Transverse colon (tissue), 4 donors: Measurements from ENCODE around the gene TMEM178B. TPM values are rescaled to one million over a fixed set of nuclear protein-coding genes. Genes with fewer than 3 reads are reported as not detected.

Experiments
- DNase-seq: peaks from one replicate; pipeline ENCODE4 v3.0.0-alpha.2; 2019
- H3K27ac ChIP-seq, 4 donors: fragments of 200-600 bp; sonication (generic); 2 replicates each; pipeline ENCODE4 v1.5.1; 2016 to 2018; ENCODE audit warnings: inconsistent platforms in 4 of 4
- H3K27me3 ChIP-seq: fragments of 200-600 bp; sonication (generic); 2 replicates; pipeline ENCODE4 v1.5.1; 2017; ENCODE audit warnings: inconsistent platforms
- H3K36me3 ChIP-seq, 4 donors: fragments of 200-600 bp; sonication (generic); 2 replicates each; pipeline ENCODE4 v1.5.1; 2017 to 2019; ENCODE audit warnings: inconsistent platforms in 4 of 4
- H3K4me1 ChIP-seq, 4 donors: fragments of 200-600 bp; sonication (generic); 2 replicates each; pipeline ENCODE4 v1.5.1; 2017 to 2020; ENCODE audit warnings: inconsistent platforms in 4 of 4
- H3K4me3 ChIP-seq, 4 donors: fragments of 200-600 bp; sonication (generic); 1 replicate in 1 of 4; 2 replicates in 3 of 4; pipeline versions ENCODE4 v1.5.1 to v1.6.1; 2017 to 2019; ENCODE audit warnings: inconsistent platforms in 4 of 4
- H3K9me3 ChIP-seq, 2 donors: fragments of 200-600 bp; sonication (generic); 2 replicates each; pipeline ENCODE4 v1.5.1; 2017 to 2019; ENCODE audit warnings: inconsistent platforms in 2 of 2
- EP300 ChIP-seq: sonication (generic); formaldehyde crosslinking; IDR thresholded peaks from one replicate; pipeline ENCODE4 v1.6.1; 2017; ENCODE audit warnings: antibody characterized with exemption, low read depth
- POLR2A ChIP-seq: fragments of 450-650 bp; IDR thresholded peaks from one replicate; pipeline ENCODE4 v1.6.1; 2016; ENCODE audit warnings: antibody characterized with exemption, mild to moderate bottlenecking, moderate library complexity
- POLR2AphosphoS5 ChIP-seq, 3 donors: sonication (generic); formaldehyde crosslinking; IDR thresholded peaks; one replicate each; pipeline ENCODE4 v1.6.1; 2016; ENCODE audit warnings: antibody characterized with exemption in 3 of 3
- WGBS, 2 donors: methylation state at CpG; one replicate each; pipeline ENCODE4 v1.1.5; 2018; ENCODE audit warnings: low coverage in 1 of 2; 5-methylcytosine and 5-hydroxymethylcytosine counted together
- in situ Hi-C, 4 donors: fragments of 200-750 bp; cut with MboI; loops; one replicate each; pipeline versions ENCODE4 v1.15.0 to v1.15.1; 2017; ENCODE audit warnings: low sequenced_read_pairs in 3 of 4, low pct_ligation_motif_present in 1 of 4, low pct_unique_long_range_greater_than_20kb in 1 of 4
- intact Hi-C: fragments of 100-400 bp; cut with DNase I; formaldehyde crosslinking; loops from one replicate; pipeline ENCODE4 v1.15.1; 2023; ENCODE audit warnings: low total_unique reads
- total RNA-seq, 4 donors: library from RNA; depleted of rRNA; stranded (reverse); fragments of >200 nt; gene quantifications; one replicate each; pipeline ENCODE4 v1.1.0, GENCODE V29; 2016
- TF ChIP-seq, protein P1 (sequence below), 5 experiments: fragments of 200-600 bp in 3 of 5; fragments of 450-650 bp in 2 of 5; sonication (generic) in 3 of 5; IDR thresholded peaks; 1 replicate in 2 of 5; 2 replicates in 3 of 5; pipeline ENCODE4 v1.5.1; 2016 to 2017; ENCODE audit warnings: antibody characterized with exemption in 5 of 5, inconsistent platforms in 3 of 5, mild to moderate bottlenecking in 2 of 5, moderate library complexity in 1 of 5

Gene TMEM178B
- total RNA-seq, 4 donors from 2014 or later = 0.32 to 0.82 (median 0.39) TPM

GRCh38 chr7:141234335-141235105 lies 160.7 kb downstream of the TMEM178B start:
- in situ Hi-C loops = no loop called here
- intact Hi-C loops = no loop called here
- Histone ChIP-seq H3K9me3 (no peaks in the 10 kb centered on the region), H3K4me3 (no peak overlapping the region), H3K27ac (no peak overlapping the region), H3K4me1 (no peaks in the 10 kb centered on the region), H3K36me3 (no peaks in the 10 kb centered on the region), H3K27me3 (no peaks in the 10 kb centered on the region)
- WGBS, 2 donors = 85 to 91% methylated on average over 3 to 8 of the region's 8 CpGs
- no peak for DNase-seq
- TF ChIP-seq POLR2AphosphoS5 (IDR thresholded peaks at IDR 0.05) (no peak), EP300 (no peak), POLR2A (no peak)
- TF ChIP-seq, protein P1, sequence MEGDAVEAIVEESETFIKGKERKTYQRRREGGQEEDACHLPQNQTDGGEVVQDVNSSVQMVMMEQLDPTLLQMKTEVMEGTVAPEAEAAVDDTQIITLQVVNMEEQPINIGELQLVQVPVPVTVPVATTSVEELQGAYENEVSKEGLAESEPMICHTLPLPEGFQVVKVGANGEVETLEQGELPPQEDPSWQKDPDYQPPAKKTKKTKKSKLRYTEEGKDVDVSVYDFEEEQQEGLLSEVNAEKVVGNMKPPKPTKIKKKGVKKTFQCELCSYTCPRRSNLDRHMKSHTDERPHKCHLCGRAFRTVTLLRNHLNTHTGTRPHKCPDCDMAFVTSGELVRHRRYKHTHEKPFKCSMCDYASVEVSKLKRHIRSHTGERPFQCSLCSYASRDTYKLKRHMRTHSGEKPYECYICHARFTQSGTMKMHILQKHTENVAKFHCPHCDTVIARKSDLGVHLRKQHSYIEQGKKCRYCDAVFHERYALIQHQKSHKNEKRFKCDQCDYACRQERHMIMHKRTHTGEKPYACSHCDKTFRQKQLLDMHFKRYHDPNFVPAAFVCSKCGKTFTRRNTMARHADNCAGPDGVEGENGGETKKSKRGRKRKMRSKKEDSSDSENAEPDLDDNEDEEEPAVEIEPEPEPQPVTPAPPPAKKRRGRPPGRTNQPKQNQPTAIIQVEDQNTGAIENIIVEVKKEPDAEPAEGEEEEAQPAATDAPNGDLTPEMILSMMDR (IDR thresholded peaks at IDR 0.05) = no peak

- H3K9me3 ChIP-seq = no peaks in the 10 kb centered on the region
- DNase-seq = no peak
- no peaks in the 10 kb centered on the region for H3K4me1 ChIP-seq
- 59% methylated on average over 4 of the region's 4 CpGs; no CpG with 5 or more reads in 1 of the 2 donors for WGBS, 2 donors
- TF ChIP-seq, protein P1 (IDR thresholded peaks at IDR 0.05) = no peak
- TF ChIP-seq POLR2A (no peak), EP300 (no peak), POLR2AphosphoS5 (IDR thresholded peaks at IDR 0.05) (no peak)
- no peak overlapping the region for H3K4me3 ChIP-seq
- no peaks in the 10 kb centered on the region for H3K36me3 ChIP-seq
- in situ Hi-C loops (no loop called here), intact Hi-C loops (no loop called here)
- no peaks in the 10 kb centered on the region for H3K27me3 ChIP-seq
- H3K27ac ChIP-seq = no peak overlapping the region
Observed at GRCh38 chr7:141235656-141236055, 161.8 kb downstream of the TMEM178B start.

- no peak for DNase-seq
- intact Hi-C loops (no loop called here), in situ Hi-C loops (no loop called here)
- Histone ChIP-seq H3K27ac (no peak overlapping the region), H3K4me3 (no peak overlapping the region), H3K4me1 (no peaks in the 10 kb centered on the region), H3K36me3 (no peaks in the 10 kb centered on the region), H3K27me3 (no peaks in the 10 kb centered on the region), H3K9me3 (no peaks in the 10 kb centered on the region)
- TF ChIP-seq, protein P1 (IDR thresholded peaks at IDR 0.05) = no peak
- TF ChIP-seq EP300 (no peak), POLR2AphosphoS5 (IDR thresholded peaks at IDR 0.05) (no peak), POLR2A (no peak)
- WGBS, 2 donors = 36 to 65% methylated on average over 4 to 10 of the region's 10 CpGs
Observed at GRCh38 chr7:141238596-141239243, 164.9 kb downstream of the TMEM178B start.

DNA sequence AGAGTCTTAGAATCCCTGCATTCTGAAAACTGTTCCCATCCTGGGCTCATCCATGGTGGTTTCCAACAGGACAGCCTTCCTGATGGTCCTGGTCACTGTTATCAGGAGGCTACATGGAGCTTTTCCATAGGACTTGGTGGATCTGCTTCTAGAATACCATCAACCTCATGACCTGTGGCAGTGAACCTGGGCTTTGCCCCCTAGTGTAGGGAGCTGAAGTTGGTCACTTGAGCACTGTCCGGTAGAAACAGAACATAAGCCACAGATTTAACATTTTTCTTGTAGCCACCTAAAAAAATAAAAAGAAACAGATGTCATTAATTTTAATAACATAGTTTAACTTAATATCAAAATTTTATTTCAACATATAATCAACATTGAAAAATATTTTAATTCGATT lies 165.8 kb downstream of the TMEM178B start:
- no peaks in the 10 kb centered on the region for H3K4me1 ChIP-seq
- H3K27me3 ChIP-seq = no peaks in the 10 kb centered on the region
- no peaks in the 10 kb centered on the region for H3K36me3 ChIP-seq
- in situ Hi-C loops (no loop called here), intact Hi-C loops (no loop called here)
- no peak overlapping the region for H3K27ac ChIP-seq
- no peak overlapping the region for H3K4me3 ChIP-seq
- TF ChIP-seq POLR2AphosphoS5 (IDR thresholded peaks at IDR 0.05) (no peak), EP300 (no peak), POLR2A (no peak)
- TF ChIP-seq, protein P1 (IDR thresholded peaks at IDR 0.05) = no peak
- no peaks in the 10 kb centered on the region for H3K9me3 ChIP-seq
- DNase-seq = no peak
- WGBS, 2 donors = 80 to 95% methylated on average over 1 to 2 of the region's 2 CpGs
